ENCODE measurements around the gene ZNF563.
A peak's percentile ranks its signal among the peaks of the same experiment; 100 is the strongest.

Gene ZNF563

GRCh38 chr19:12294249-12295158 is 38.9 kb downstream of the ZNF563 start, which contains the start of gene ZNF44:
ZNF44 (minus strand) TSS chr19:12294883; CDS start chr19:12294694, 189 bp downstream.
- peak; percentile 68 for DNase-seq (ENCODE audit: low read depth)

- peak; percentile 14 for DNase-seq (ENCODE audit: low read depth)
These were observed 39.6 kb downstream of the ZNF563 start for GRCh38 chr19:12293777-12294248.

- no peak for DNase-seq (ENCODE audit: low read depth)
These were observed 43.7 kb downstream of the ZNF563 start for GRCh38 chr19:12289790-12290065.

- DNase-seq (ENCODE audit: low read depth): no peak
These were observed 45.4 kb downstream of the ZNF563 start for GRCh38 chr19:12287958-12288500.

GRCh38 chr19:12284631-12285030 is 48.8 kb downstream of the ZNF563 start:
- no peak for DNase-seq (ENCODE audit: low read depth)

GRCh38 chr19:12284226-12284625 is 49.2 kb downstream of the ZNF563 start:
- DNase-seq (ENCODE audit: low read depth): no peak

- no peak for DNase-seq (ENCODE audit: low read depth)
These were observed 54.7 kb downstream of the ZNF563 start for GRCh38 chr19:12278713-12279112.

- DNase-seq (ENCODE audit: low read depth): no peak
These were observed 60.2 kb downstream of the ZNF563 start for GRCh38 chr19:12272980-12273901.

- no peak for DNase-seq (ENCODE audit: low read depth)
These were observed 61.0 kb downstream of the ZNF563 start for GRCh38 chr19:12272386-12272785.

GRCh38 chr19:12270854-12271253 is 62.6 kb downstream of the ZNF563 start:
- no peak for DNase-seq (ENCODE audit: low read depth)
